CD14-positive monocyte (primary cell): ENCODE results near the gene ROBO2. TPM values are rescaled to one million over a fixed set of nuclear protein-coding genes. Genes with fewer than 3 reads are reported as not detected.

Experiments used
- DNase-seq, 3 donors: peaks; one replicate each; pipeline ENCODE4 v3.0.0-alpha.2; 2011 to 2022
- H2AFZ ChIP-seq: 2 replicates; pipeline ENCODE4 v1.6.0; 2012; ENCODE audit warnings: mild to moderate bottlenecking, low read depth, low read length, inconsistent platforms; ENCODE audit not compliant: insufficient read depth, poor library complexity, severe bottlenecking
- H3K27ac ChIP-seq, 2 donors: 1 replicate in 1 of 2; 2 replicates in 1 of 2; pipeline ENCODE4 v1.5.1; 2012 to 2013; ENCODE audit warnings: low read length in 2 of 2, control low read depth in 1 of 2, inconsistent platforms in 1 of 2, low read depth in 1 of 2, mild to moderate bottlenecking in 1 of 2
- H3K27me3 ChIP-seq, 2 donors: one replicate each; pipeline versions ENCODE4 v1.6.0 to v1.6.1; 2011 to 2013; ENCODE audit warnings: low read length in 2 of 2; ENCODE audit not compliant: control insufficient read depth in 2 of 2, insufficient read depth in 2 of 2
- H3K36me3 ChIP-seq, 2 donors: replicated peaks in 1 of 2; 1 replicate in 1 of 2; 2 replicates in 1 of 2; pipeline versions ENCODE4 v1.5.1 to v1.6.1; 2012 to 2013; ENCODE audit warnings: low read length in 2 of 2, control low read depth in 1 of 2, inconsistent platforms in 1 of 2, mild to moderate bottlenecking in 1 of 2; ENCODE audit not compliant: insufficient read depth in 2 of 2, control insufficient read depth in 1 of 2
- H3K4me1 ChIP-seq, 2 donors: 1 replicate in 1 of 2; 2 replicates in 1 of 2; pipeline versions ENCODE4 v1.5.1 to v1.6.1; 2012 to 2013; ENCODE audit warnings: low read length in 2 of 2, control low read depth in 1 of 2, inconsistent platforms in 1 of 2, mild to moderate bottlenecking in 1 of 2, moderate library complexity in 1 of 2; ENCODE audit not compliant: insufficient read depth in 2 of 2, control insufficient read depth in 1 of 2
- H3K4me2 ChIP-seq: replicated peaks from 2 replicates; pipeline ENCODE3; 2012; ENCODE audit warnings: low read length, moderate library complexity, mild to moderate bottlenecking; ENCODE audit not compliant: poor library complexity, severe bottlenecking; ENCODE audit errors: extremely low read depth
- H3K4me3 ChIP-seq, 3 experiments: fragments of 200-600 bp in 1 of 3; sonication (generic) in 1 of 3; replicated peaks in 1 of 3; 1 replicate in 2 of 3; 2 replicates in 1 of 3; pipeline ENCODE4 v1.5.1; 2011 to 2013; ENCODE audit warnings: low read length in 3 of 3, mild to moderate bottlenecking in 3 of 3, control low read depth in 2 of 3, low read depth in 2 of 3, inconsistent platforms in 1 of 3, moderate library complexity in 1 of 3
- H3K79me2 ChIP-seq: 2 replicates; pipeline ENCODE4 v1.6.0; 2012; ENCODE audit warnings: mild to moderate bottlenecking, control low read depth, inconsistent platforms, low read length, moderate library complexity; ENCODE audit not compliant: insufficient read depth
- H3K9ac ChIP-seq: 2 replicates; pipeline ENCODE4 v1.6.0; 2017; ENCODE audit warnings: low read length, mild to moderate bottlenecking; ENCODE audit not compliant: insufficient read depth, poor library complexity, severe bottlenecking
- H3K9me3 ChIP-seq, 2 donors: replicated peaks in 1 of 2; 1 replicate in 1 of 2; 2 replicates in 1 of 2; pipeline versions ENCODE4 v1.5.1 to v1.6.1; 2012 to 2013; ENCODE audit warnings: low read length in 2 of 2, control low read depth in 1 of 2; ENCODE audit not compliant: control insufficient read depth in 1 of 2, insufficient read depth in 1 of 2
- H4K20me1 ChIP-seq: 2 replicates; pipeline ENCODE4 v1.6.0; 2012; ENCODE audit warnings: mild to moderate bottlenecking, low read length, control low read depth, moderate library complexity; ENCODE audit not compliant: insufficient read depth
- H3K27ac Mint-ChIP-seq, 7 donors: one replicate each; pipeline ENCODE4 v1.8.0; 2020; ENCODE audit warnings: mild to moderate bottlenecking in 7 of 7, mixed read lengths in 7 of 7, moderate library complexity in 6 of 7, inconsistent platforms in 2 of 7
- H3K27me3 Mint-ChIP-seq, 3 donors: one replicate each; pipeline ENCODE4 v1.8.0; 2021 to 2022; ENCODE audit warnings: low read depth in 3 of 3, mild to moderate bottlenecking in 3 of 3, mixed read lengths in 3 of 3, moderate library complexity in 3 of 3, inconsistent platforms in 1 of 3
- H3K36me3 Mint-ChIP-seq, 2 donors: one replicate each; pipeline ENCODE4 v1.8.0; 2020; ENCODE audit warnings: mixed read lengths in 2 of 2, inconsistent platforms in 1 of 2, mild to moderate bottlenecking in 1 of 2
- H3K4me1 Mint-ChIP-seq: one replicate; pipeline ENCODE4 v1.8.0; 2020; ENCODE audit warnings: mild to moderate bottlenecking, mixed read lengths
- H3K4me3 Mint-ChIP-seq, 2 donors: one replicate each; pipeline ENCODE4 v1.8.0; 2020; ENCODE audit warnings: mild to moderate bottlenecking in 2 of 2, mixed read lengths in 2 of 2, moderate library complexity in 1 of 2
- H3K9me3 Mint-ChIP-seq, 7 donors: one replicate each; pipeline ENCODE4 v1.8.0; 2020 to 2022; ENCODE audit warnings: mixed read lengths in 7 of 7, mild to moderate bottlenecking in 6 of 7, moderate library complexity in 6 of 7, inconsistent platforms in 2 of 7
- CTCF ChIP-seq: fragments of 200-600 bp; IDR thresholded peaks from one replicate; pipeline ENCODE4 v1.8.0; 2022; ENCODE audit warnings: antibody characterized with exemption, mild to moderate bottlenecking
- WGBS: methylation state at CpG from one replicate; pipeline ENCODE4 v1.1.5; 2013; ENCODE audit warnings: missing lambda C conversion rate; ENCODE audit not compliant: insufficient coverage; 5-methylcytosine and 5-hydroxymethylcytosine counted together
- intact Hi-C, 2 donors: fragments of 100-400 bp; cut with micrococcal nuclease; formaldehyde crosslinking; loops; one replicate each; pipeline versions ENCODE4 v1.15.0 to v1.15.1; 2023
- polyA plus RNA-seq, 3 donors: library from polyadenylated mRNA; depleted of rRNA in 1 of 3; unstranded in 2 of 3; stranded (reverse) in 1 of 3; fragments of 300-500 nt in 2 of 3; fragments of >200 nt in 1 of 3; fragmentation: Illumina TruSeq in 2 of 3; gene quantifications; 1 replicate in 2 of 3; 2 replicates in 1 of 3; pipeline ENCODE4 v1.2.3, GENCODE V29; 2012 to 2021

Gene ROBO2
- polyA plus RNA-seq, 3 donors, result not detected

GRCh38 chr3:77392181-77392580 lies 352.3 kb downstream of the ROBO2 start:
- Histone ChIP-seq H3K4me1 (no peaks in the 10 kb centered on the region), H4K20me1 (no peaks in the 10 kb centered on the region), H3K79me2 (no peaks in the 10 kb centered on the region), H3K36me3 (no peaks in the 10 kb centered on the region), H3K27me3 (no peaks in the 10 kb centered on the region), H2AFZ (no peak overlapping the region), H3K9me3 (no peaks in the 10 kb centered on the region), H3K4me3 (no peak overlapping the region), H3K9ac (no peak overlapping the region), H3K4me2 (no peak overlapping the region), H3K27ac (no peak overlapping the region)
- WGBS, result no CpG with 5 or more reads among the region's 5 CpGs
- H3K4me3 Mint-ChIP-seq, result no peak overlapping the region
- no peaks in the 10 kb centered on the region for H3K4me1 Mint-ChIP-seq
- H3K9me3 Mint-ChIP-seq, result peaks cover 0 to 1% (median 0%) of the 10 kb centered on the region in 7 donors
- H3K27ac Mint-ChIP-seq, result no peak overlapping the region
- intact Hi-C loops, result no loop called here
- no peaks in the 10 kb centered on the region for H3K27me3 Mint-ChIP-seq
- no peaks in the 10 kb centered on the region for H3K36me3 Mint-ChIP-seq
- TF ChIP-seq CTCF, result no peak
- DNase-seq, result no peak

DNA sequence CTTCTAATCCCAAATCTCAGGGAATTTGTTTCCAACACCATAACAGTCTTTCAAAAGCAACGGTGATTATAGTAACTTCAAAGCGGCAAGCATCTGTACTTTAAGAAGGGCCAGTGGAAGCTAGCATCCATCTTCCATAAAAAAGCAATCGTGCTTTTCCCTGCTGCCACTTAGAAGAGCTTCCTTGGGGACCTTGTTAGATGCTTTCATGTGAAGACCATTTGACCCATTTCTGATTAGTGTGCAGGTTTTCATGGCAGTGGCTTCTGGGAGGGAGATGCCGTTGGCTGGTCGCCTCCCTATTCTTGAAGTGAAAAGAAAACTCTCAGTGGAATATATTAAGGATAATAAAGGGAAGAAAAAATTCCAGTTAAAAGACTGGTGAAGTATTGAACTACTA lies 354.1 kb downstream of the ROBO2 start:
- Histone ChIP-seq H3K4me3 (no peak overlapping the region), H3K27ac (no peak overlapping the region), H3K9me3 (no peaks in the 10 kb centered on the region), H2AFZ (no peak overlapping the region), H4K20me1 (no peaks in the 10 kb centered on the region), H3K4me1 (no peaks in the 10 kb centered on the region), H3K36me3 (no peaks in the 10 kb centered on the region), H3K27me3 (no peaks in the 10 kb centered on the region), H3K79me2 (no peaks in the 10 kb centered on the region), H3K9ac (no peak overlapping the region), H3K4me2 (no peak overlapping the region)
- DNase-seq, result no peak
- WGBS, result 44% methylated on average over 2 of the region's 5 CpGs
- no peaks in the 10 kb centered on the region for H3K4me1 Mint-ChIP-seq
- intact Hi-C loops, result no loop called here
- no peak overlapping the region for H3K4me3 Mint-ChIP-seq
- no peak overlapping the region for H3K27ac Mint-ChIP-seq
- no peaks in the 10 kb centered on the region for H3K36me3 Mint-ChIP-seq
- no peak for TF ChIP-seq CTCF
- peaks cover 0 to 1% (median 0%) of the 10 kb centered on the region in 7 donors for H3K9me3 Mint-ChIP-seq
- H3K27me3 Mint-ChIP-seq, result no peaks in the 10 kb centered on the region
